Renal pelvis (tissue), 4 donors: ENCODE results near the gene SMYD3. TPM values are rescaled to one million over a fixed set of nuclear protein-coding genes. Genes with fewer than 3 reads are reported as not detected.

ENCODE experiments used
- DNase-seq: peaks from one replicate; pipeline ENCODE4 v3.0.0-alpha.2; 2013
- polyA plus RNA-seq, 3 donors: library from polyadenylated mRNA; unstranded; fragments of 120-200 nt; gene quantifications; one replicate each; pipeline ENCODE4 v1.2.1, GENCODE V29; 2013; ENCODE audit not compliant: insufficient read length in 3 of 3

SMYD3 gene
- polyA plus RNA-seq, 3 donors = 25.8 to 30.3 (median 26.1) TPM

- no peak for DNase-seq
Observed at GRCh38 chr1:246418565-246419312, 88.3 kb downstream of the SMYD3 start.

DNA sequence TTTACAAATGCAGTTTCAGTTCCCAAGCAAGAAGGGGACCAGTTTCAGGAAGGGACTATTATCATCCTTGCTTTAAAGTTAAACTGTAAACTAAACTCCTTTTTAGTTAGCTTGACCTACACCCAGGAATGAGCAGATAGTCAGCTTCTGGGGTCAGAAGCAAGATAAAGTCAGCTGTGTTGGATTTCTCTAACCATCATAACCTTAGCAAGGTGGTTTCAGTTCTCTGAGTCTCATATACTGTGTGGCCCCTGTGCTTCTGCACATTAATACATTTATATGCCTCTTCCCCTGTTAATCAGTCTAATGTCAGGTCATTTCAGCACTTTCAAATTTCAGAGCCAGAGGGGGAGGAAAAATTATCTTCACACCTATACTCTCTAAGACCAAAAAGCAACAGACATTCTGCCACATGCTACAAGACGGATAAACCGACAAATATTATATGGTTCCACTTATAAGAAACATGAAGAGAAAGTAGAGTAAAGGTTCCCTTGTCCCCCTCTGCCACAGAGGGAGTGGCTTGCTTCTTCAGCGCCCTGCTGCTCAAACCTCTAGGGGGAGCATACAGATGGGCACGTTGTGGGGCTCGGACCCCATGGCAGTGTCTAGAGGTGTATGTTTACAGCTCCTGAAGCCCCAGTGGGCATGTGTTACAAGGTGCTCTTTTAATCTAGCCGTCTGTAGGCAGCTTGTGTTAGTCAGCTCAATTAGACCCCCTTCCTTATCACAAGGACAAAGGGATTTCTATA lies 89.1 kb downstream of the SMYD3 start:
- no peak for DNase-seq

DNA sequence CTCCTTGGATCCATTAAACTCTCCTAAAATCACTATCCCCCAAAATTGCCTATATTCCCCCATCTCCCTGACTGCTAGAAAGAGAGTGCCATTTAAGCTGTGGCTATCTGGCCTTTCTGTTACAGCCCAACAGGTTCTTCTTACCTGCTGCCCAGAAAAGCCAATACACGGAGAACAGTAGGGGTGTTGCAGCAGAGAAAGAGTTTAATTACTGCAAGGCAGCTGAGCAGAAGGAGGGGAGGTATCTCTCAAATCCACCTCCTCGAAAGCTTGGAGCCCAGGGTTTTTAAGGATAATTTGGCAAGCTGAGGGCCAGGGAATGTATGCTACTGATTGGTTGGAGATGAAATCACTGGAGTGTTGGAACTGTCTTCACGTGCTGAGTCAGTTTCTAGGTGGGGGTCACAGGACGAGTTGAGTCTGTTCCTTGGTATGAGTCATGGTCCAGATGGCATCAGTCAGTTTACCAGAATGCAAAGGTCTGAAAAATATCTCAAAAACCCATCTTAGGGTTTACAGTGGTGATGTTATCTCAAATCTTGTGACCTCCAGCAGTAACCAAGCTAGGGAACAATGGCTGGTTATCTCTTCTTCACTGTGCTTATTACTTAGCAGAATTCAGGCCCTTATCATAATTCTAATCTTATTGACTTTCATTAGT lies 89.8 kb downstream of the SMYD3 start:
- DNase-seq = no peak

DNA sequence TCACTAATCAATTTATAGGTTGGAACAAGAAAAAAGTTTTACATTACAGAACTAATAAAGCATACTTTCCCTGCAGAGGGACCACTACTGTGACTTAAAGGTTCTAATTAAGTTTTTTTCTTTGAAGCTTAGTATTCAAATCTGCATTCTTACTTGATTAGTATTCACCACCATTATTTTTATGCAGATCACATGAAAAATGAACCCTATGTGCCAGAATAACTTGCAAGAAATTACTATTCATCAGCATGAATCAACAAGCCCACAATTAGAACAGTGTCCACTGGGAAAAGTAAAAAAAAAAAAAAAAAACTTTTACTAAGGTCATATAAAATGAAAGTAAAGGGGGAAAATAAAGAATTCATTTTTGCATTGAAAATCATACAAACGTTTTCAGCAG lies 90.8 kb downstream of the SMYD3 start:
- DNase-seq = no peak

DNA sequence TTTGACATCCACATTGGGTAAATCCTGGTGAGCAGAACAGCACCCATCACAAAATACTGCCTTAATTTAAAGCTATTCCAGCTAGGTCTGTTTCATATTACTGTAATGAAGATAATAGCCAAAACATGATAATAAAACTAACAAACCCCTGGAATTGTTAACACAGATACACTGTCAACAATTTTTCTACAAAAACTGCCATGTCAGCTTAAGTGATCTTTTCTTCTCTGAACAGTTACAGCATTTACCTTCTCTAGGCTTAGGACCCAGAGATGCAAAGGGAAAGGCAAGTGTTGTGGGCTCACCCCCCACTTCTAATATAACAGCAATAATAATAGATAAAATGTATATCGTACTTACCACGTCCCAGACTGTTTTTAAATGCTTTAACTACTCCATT lies 92.1 kb downstream of the SMYD3 start:
- no peak for DNase-seq

DNA sequence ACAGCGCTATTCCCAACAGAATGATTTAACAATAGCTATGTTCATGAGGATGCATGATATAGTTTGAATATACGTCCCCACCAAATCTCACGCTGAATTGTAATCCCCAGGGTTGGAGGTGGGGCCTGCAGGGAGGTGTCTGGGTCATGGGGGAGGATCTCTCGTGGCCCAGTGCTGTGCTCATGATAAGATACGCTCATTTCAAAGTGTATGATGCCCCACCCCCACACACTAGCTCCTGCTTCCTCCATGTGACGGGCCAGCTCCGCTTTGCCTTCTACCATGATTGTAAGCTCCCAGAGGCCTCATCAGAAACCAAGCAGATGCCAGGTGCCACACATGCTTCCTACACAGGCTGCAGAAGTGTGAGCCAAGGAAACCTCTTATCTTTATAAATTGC lies 93.6 kb downstream of the SMYD3 start:
- DNase-seq = no peak

GRCh38 chr1:246404078-246404477 lies 103.0 kb downstream of the SMYD3 start:
- DNase-seq = no peak

- no peak for DNase-seq
Observed at GRCh38 chr1:246398126-246398813, 108.8 kb downstream of the SMYD3 start.

GRCh38 chr1:246397046-246397445 lies 110.0 kb downstream of the SMYD3 start:
- DNase-seq = no peak

DNA sequence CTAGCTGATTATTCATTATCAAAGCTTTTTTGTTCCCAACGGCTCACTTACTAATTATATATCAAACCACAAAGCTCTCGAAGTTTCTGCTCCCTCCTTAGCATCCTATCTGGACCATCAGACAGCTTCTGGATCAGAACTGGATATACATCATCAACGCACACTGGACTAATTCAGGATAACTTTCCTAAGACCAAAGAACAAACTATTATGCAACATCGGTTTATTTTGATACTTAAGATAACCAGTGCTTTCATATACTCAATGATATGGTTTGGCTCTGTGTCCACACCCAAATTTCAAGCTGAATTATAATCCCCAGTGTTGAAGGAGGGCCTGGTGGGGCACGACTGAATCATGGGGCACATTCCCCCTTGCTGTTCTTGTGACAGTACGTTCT lies 110.8 kb downstream of the SMYD3 start:
- no peak for DNase-seq

DNA sequence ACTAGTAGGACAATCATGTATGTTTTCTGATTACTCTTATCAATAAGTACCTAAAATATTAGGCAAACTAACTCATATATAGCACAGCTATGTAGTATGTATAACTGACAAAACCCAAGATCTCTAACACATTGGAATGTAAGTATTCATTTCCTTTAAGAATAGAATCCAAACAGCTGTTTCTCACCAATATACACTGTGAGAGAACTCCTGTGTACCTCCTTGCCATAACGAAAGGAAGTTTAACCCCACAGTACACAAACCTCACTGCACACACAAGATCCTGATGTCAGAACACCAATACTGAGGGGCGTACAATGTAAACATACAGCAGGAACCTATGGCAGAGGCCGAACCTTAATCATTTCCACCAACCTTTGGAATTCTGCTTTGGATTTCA lies 113.0 kb downstream of the SMYD3 start:
- DNase-seq = no peak

DNA sequence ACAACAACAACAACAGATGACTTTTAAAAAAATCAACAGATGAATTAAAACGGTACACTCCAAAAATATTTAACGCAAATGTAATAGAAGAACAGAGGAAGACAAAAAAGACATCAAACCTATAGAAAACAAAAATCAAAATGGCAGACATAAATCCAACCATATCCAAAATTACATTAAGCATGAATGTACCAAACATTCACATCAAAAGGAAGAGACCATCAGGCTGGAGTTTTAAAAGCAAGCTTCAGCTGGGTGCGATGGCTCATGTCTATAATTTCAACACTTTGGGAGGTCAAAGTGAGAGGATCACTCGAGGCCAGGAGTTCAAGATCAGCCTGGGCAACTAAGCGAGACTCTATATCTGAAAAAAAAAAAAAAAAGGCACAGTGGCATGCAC lies 116.2 kb downstream of the SMYD3 start:
- no peak for DNase-seq

DNA sequence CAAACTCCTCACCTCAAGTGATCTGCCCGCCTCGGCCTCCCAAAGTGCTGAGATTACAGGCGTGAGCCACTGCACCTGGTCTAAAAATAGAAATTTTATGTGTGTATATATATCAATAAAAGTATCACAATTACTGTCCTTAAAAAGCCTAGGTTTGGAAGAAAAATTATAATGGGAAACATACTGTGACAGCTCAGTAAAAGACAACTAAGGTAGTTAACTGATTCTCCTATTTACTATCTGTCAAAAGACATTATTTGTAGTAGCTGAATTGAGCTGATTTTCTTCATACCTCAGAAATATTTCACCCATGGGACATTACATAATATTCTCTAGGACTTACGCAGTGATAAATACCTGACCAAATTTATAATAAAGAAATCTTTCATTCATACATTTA lies 122.5 kb downstream of the SMYD3 start:
- no peak for DNase-seq

DNA sequence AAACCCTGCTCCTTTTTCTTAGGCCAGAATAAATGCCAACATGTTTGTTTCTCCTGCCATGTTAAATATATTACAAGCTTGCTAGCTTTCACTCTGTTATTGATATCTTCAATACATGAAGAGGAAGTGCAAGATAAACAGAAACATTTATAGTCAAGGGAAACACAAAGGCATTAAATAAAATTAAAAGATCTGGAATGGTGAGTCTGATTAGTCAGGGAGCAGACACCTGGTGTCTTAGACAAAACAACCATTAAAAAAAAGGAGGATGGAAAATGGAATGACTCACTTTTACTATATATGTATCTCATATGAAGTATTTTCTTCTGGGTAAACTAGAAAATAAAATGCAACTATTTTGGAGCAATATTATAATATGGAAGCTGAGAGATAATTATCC lies 123.3 kb downstream of the SMYD3 start:
- no peak for DNase-seq

DNA sequence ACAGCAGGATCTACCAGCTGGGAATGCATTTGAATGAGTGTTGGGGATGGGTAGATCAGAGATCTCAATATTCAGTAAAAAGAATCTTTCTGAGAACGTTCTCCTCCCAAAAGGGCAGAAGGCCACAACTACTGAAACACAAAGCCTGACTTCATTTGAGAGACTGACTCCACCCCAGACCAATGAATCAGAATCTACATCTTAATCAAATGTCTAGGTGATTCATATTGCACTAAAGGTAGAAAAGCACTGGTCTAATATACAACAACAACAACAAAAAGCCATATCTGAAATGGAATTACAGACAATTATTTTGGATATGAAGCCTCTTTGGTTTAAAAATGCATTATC lies 123.9 kb downstream of the SMYD3 start:
- DNase-seq = no peak

GRCh38 chr1:246382589-246383238 lies 124.4 kb downstream of the SMYD3 start:
- no peak for DNase-seq

GRCh38 chr1:246381452-246381851 lies 125.6 kb downstream of the SMYD3 start:
- DNase-seq = no peak

- no peak for DNase-seq
Observed at GRCh38 chr1:246377625-246378153, 129.4 kb downstream of the SMYD3 start.

DNA sequence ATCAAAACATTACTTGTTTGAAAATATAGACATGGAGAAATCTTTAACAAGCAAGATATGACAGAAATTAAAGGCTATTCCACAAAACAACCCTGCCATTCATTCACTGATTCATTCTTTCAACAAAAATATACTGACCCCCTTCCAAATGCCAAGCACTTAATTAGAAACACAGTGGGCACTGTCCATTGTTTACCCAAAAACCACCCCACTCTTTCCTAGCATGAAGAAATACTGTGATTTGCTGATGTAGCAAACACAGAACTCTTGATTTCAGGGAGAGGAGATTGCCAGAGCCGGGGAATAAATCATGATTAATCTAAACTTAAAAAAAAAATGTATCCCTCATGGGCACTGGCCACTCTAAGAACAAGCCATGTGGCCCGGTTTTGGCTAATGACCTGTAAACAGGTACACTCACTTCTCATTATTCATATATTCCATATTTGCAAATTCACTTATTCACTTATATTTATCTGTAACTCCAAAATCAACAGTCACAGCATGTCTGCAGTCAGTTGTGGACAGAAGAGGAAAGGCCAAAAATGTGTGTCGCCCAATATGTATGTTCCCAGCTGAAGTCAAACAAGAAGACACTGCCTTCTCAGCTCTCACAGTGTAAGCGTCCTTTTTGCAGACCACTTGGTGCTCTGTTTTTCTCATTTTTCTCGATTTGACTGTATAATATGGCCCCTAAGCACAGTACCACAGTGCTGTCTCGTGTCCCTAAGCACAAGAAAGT lies 133.1 kb downstream of the SMYD3 start:
- no peak for DNase-seq

DNA sequence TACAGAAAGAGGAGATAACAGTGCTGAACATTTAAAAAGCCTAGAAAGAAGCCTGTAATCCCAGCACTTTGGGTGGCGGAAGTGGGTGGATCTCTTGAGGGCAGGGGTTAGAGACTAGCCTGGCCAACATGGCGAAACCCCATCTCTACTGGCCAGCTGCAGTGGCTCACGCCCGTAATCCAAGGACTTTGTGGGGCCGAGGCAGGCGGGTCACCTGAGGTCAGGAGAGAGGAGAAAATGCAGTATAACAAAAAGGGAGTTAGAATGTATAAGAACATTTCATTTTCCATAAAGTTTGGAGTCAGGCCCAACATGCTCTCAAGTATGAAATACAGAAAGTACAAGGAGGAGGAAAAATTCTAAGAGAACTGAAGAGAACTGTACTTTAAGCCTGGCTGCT lies 134.5 kb downstream of the SMYD3 start:
- DNase-seq = peak; percentile 40

GRCh38 chr1:246367041-246367440 lies 140.0 kb downstream of the SMYD3 start:
- no peak for DNase-seq
